MM.1S (cell line): ENCODE measurements around the gene SF3A2.

Source experiments
- DNase-seq: peaks from one replicate; pipeline ENCODE4 v3.0.0-alpha.2; 2015
- H2AFZ ChIP-seq: fragments of 300-600 bp; sonication (generic); 2 replicates; pipeline ENCODE4 v1.6.0; 2016; ENCODE audit warnings: antibody characterized with exemption, low read length
- H3F3A ChIP-seq: fragments of 300-600 bp; sonication (generic); 2 replicates; pipeline ENCODE4 v1.6.1; 2016; ENCODE audit warnings: mild to moderate bottlenecking, antibody characterized with exemption, low read length, moderate library complexity, mixed read lengths; ENCODE audit not compliant: insufficient read depth
- H3K27ac ChIP-seq: fragments of 300-600 bp; sonication (generic); 2 replicates; pipeline ENCODE4 v1.5.1; 2016; ENCODE audit warnings: mild to moderate bottlenecking, low read length
- H3K27me3 ChIP-seq: fragments of 300-600 bp; sonication (generic); replicated peaks from 2 replicates; pipeline ENCODE4 v1.6.0; 2016; ENCODE audit warnings: low read length; ENCODE audit not compliant: insufficient read depth
- H3K36me3 ChIP-seq: fragments of 300-600 bp; sonication (generic); replicated peaks from 2 replicates; pipeline ENCODE4 v1.6.1; 2016; ENCODE audit warnings: mild to moderate bottlenecking, low read length, mixed read lengths; ENCODE audit not compliant: insufficient read depth
- H3K4me1 ChIP-seq: fragments of 300-600 bp; sonication (generic); 2 replicates; pipeline ENCODE4 v1.6.1; 2016; ENCODE audit warnings: low read length, mixed read lengths
- H3K4me2 ChIP-seq: fragments of 300-600 bp; sonication (generic); 2 replicates; pipeline ENCODE4 v1.6.0; 2016; ENCODE audit warnings: low read depth, low read length
- H3K4me3 ChIP-seq: fragments of 300-600 bp; sonication (generic); 2 replicates; pipeline ENCODE4 v1.5.1; 2016; ENCODE audit warnings: low read length, mixed read lengths
- H3K79me2 ChIP-seq: fragments of 300-600 bp; sonication (generic); 2 replicates; pipeline ENCODE4 v1.6.1; 2016; ENCODE audit warnings: mixed run types, low read length, mixed read lengths
- H3K9ac ChIP-seq: fragments of 300-600 bp; sonication (generic); 2 replicates; pipeline ENCODE4 v1.6.1; 2016; ENCODE audit warnings: low read length, mixed read lengths
- H3K9me2 ChIP-seq: fragments of 300-600 bp; sonication (generic); replicated peaks from 2 replicates; pipeline ENCODE4 v1.6.1; 2016; ENCODE audit warnings: mild to moderate bottlenecking, low read length, mixed read lengths; ENCODE audit not compliant: insufficient read depth
- H3K9me3 ChIP-seq: fragments of 300-600 bp; sonication (generic); replicated peaks from 2 replicates; pipeline ENCODE4 v1.6.1; 2016; ENCODE audit warnings: mild to moderate bottlenecking, low read length, mixed read lengths; ENCODE audit not compliant: insufficient read depth
- H4K20me1 ChIP-seq: fragments of 300-600 bp; sonication (generic); 2 replicates; pipeline ENCODE4 v1.6.1; 2016; ENCODE audit warnings: mild to moderate bottlenecking, low read length, moderate library complexity, mixed read lengths; ENCODE audit not compliant: insufficient read depth
- EZH2 ChIP-seq: fragments of 300-600 bp; sonication (generic); optimal IDR thresholded peaks from 2 replicates; pipeline ENCODE3; 2017; ENCODE audit warnings: low read depth, mild to moderate bottlenecking, antibody characterized with exemption, low read length, mixed read lengths
- EZH2phosphoT487 ChIP-seq: fragments of 300-600 bp; sonication (generic); IDR thresholded peaks from 2 replicates; pipeline ENCODE4 v1.6.1; 2018; ENCODE audit warnings: antibody characterized with exemption, low read length
- TF ChIP-seq, protein P1 (sequence below): fragments of 300-600 bp; sonication (generic); IDR thresholded peaks from 2 replicates; pipeline ENCODE4 v1.5.1; 2016; ENCODE audit warnings: antibody characterized with exemption, low read length, mixed read lengths

The SF3A2 gene

DNA sequence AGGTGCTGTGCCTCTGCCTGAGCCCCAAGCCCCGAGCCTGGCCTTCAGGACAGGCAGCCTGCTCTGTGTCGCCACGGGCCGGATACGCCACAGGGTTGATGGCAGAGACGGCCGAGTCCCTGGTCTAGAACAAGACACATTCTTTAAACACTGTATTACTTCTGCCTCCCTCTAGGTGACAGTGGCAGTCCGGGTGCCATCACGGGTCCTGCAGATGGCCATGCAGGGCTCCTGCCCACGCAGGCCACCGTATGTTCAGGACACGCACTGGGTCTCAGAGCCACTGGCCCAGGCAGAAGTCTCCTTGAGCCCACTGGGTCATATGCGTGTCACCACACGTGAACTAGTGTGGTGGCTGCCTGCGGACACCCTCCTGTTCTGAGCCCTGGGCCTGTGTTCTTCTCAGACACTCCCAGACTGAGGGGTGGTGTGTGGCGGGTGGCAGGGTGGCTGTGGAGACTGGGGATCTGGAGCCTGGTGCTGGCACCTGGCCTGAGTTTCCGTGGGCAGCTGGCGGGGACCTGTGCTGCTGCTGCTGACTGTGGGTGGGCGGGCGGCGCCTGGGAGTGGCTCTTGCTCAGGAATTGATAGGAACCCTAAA lies 4.9 kb upstream of the SF3A2 start:
- Histone ChIP-seq H3K9me2 (no peaks in the 10 kb centered on the region), H3F3A (peaks cover 35% of the 10 kb centered on the region), H3K79me2 (peaks cover 77% of the 10 kb centered on the region), H3K4me2 (no peak overlapping the region), H3K9ac (no peak overlapping the region), H3K4me1 (no peaks in the 10 kb centered on the region), H3K27me3 (no peaks in the 10 kb centered on the region), H3K4me3 (no peak overlapping the region), H4K20me1 (peaks cover 6% of the 10 kb centered on the region; the same call in 1 of the 2 replicates), H3K9me3 (no peaks in the 10 kb centered on the region), H2AFZ (no peak overlapping the region), H3K36me3 (peaks cover 6% of the 10 kb centered on the region; the same call in 1 of the 2 replicates), H3K27ac (no peak overlapping the region)
- no peak for TF ChIP-seq EZH2phosphoT487
- no peak for TF ChIP-seq EZH2
- TF ChIP-seq, protein P1, sequence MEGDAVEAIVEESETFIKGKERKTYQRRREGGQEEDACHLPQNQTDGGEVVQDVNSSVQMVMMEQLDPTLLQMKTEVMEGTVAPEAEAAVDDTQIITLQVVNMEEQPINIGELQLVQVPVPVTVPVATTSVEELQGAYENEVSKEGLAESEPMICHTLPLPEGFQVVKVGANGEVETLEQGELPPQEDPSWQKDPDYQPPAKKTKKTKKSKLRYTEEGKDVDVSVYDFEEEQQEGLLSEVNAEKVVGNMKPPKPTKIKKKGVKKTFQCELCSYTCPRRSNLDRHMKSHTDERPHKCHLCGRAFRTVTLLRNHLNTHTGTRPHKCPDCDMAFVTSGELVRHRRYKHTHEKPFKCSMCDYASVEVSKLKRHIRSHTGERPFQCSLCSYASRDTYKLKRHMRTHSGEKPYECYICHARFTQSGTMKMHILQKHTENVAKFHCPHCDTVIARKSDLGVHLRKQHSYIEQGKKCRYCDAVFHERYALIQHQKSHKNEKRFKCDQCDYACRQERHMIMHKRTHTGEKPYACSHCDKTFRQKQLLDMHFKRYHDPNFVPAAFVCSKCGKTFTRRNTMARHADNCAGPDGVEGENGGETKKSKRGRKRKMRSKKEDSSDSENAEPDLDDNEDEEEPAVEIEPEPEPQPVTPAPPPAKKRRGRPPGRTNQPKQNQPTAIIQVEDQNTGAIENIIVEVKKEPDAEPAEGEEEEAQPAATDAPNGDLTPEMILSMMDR, result peak; percentile 22
- no peak for DNase-seq

DNA sequence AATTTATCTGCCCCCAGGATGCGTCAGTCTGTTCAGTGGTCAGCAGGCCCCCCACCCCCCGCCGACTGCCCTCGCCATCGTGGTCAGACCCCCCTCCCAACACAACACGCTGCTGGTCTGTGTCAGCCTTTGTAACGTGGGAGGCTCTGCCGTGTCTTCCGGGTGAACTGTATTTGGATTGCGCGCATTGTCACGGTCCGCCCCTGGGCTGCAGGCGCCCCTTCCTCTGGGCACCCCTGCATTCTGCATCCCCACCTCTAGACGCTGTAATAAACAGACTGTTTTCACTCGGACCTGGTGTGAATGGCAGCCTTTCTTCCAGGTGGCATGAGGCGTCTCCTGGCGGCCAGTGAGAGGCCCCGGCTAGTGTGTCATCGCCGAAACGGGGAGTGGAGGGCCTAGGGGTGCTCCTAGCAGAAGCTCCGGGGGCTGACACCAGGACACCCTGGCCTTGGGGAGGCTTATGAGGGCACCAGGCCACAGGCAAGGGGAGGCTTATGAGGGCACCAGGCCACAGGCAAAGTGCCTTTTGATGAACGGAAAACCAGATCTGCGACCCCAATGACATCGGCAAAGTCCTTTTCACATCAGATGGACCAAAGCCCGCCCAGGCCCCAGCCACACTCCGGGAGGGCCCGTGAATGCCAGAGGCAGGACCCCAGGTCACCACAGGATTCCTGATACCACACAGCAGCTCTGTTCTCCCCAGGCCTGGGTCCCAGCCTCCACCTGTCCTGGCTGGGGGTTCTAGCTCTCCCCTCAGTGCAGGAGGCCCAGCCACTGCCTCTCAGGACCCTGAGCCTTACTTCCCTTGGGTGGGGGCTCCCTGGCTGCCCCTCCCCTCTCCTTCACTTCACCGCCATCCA lies 4.1 kb upstream of the SF3A2 start:
- H3K9me2 ChIP-seq, result no peaks in the 10 kb centered on the region
- H3K9ac ChIP-seq, result no peak overlapping the region
- no peak overlapping the region for H2AFZ ChIP-seq
- H3K79me2 ChIP-seq, result peaks cover 85% of the 10 kb centered on the region
- H3K36me3 ChIP-seq, result peaks cover 6% of the 10 kb centered on the region; the same call in 1 of the 2 replicates
- peaks cover 6% of the 10 kb centered on the region; the same call in 1 of the 2 replicates for H4K20me1 ChIP-seq
- TF ChIP-seq, protein P1, result no peak
- TF ChIP-seq EZH2, result no peak
- no peak for TF ChIP-seq EZH2phosphoT487
- H3F3A ChIP-seq, result peaks cover 43% of the 10 kb centered on the region
- no peaks in the 10 kb centered on the region for H3K9me3 ChIP-seq
- DNase-seq, result no peak
- no peak overlapping the region for H3K4me2 ChIP-seq
- H3K27ac ChIP-seq, result no peak overlapping the region
- H3K27me3 ChIP-seq, result no peaks in the 10 kb centered on the region
- H3K4me1 ChIP-seq, result 0 out of 2 replicates have a peak, but pooled peaks cover 1% of the 10 kb centered on the region
- no peak overlapping the region for H3K4me3 ChIP-seq

DNA sequence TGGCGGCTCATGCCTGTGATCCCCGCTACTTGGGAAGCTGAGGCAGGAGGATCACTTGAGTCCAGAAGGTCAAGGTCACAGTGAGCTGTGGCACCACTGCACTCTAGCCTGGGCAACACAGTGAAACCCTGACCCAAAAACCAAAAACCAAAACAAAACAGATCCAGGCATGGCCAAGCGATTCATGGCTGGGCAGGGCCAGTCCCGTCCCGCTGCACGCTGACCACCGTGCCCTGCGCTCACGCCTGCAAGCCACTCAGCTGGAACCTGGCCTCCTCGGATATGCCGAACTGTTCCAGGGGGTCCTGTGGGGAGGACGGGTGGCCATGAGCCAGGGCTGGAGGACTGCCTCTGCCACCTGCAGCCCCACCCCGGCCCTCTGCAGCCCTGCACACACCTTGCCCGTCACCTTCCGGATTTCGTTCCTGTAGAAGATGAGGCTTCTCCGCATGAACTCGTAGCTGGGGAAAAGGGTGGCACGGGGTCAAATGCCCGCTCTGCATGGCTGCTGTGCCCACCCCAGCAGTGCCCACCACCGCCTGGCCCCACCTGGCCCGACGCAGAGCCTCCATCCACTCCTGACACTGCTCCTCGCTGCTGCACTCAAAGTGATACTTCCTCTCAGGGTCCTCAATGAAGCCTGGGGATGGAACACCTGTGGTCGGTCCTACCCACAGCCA lies 2.9 kb upstream of the SF3A2 start:
- H3K27me3 ChIP-seq, result no peaks in the 10 kb centered on the region
- peaks cover 13% of the 10 kb centered on the region; the same call in 1 of the 2 replicates for H3K4me1 ChIP-seq
- no peak for DNase-seq
- H3K9me3 ChIP-seq, result no peaks in the 10 kb centered on the region
- peaks cover 6% of the 10 kb centered on the region; the same call in 1 of the 2 replicates for H3K36me3 ChIP-seq
- H3K4me3 ChIP-seq, result no peak overlapping the region
- peaks cover 89% of the 10 kb centered on the region for H3K79me2 ChIP-seq
- H4K20me1 ChIP-seq, result peaks cover 9% of the 10 kb centered on the region; the same call in 1 of the 2 replicates
- no peak overlapping the region; the same call in 1 of the 2 replicates for H3K27ac ChIP-seq
- TF ChIP-seq EZH2phosphoT487 (no peak), EZH2 (no peak)
- TF ChIP-seq, protein P1, result no peak
- H2AFZ ChIP-seq, result no peak overlapping the region
- H3K9me2 ChIP-seq, result no peaks in the 10 kb centered on the region
- no peak overlapping the region for H3K9ac ChIP-seq
- no peak overlapping the region for H3K4me2 ChIP-seq
- peaks cover 55% of the 10 kb centered on the region for H3F3A ChIP-seq
